ENCODE measurements around the gene KLK2. TPM values are rescaled to one million over a fixed set of nuclear protein-coding genes. Genes with fewer than 3 reads are reported as not detected.

KLK2 gene
- total RNA-seq, 1 experiment from 2014 or later = not detected

GRCh38 chr19:50882188-50882587 lies 8.9 kb downstream of the KLK2 start:
- no peaks in the 10 kb centered on the region for H3K9me3 ChIP-seq (ENCODE audit: control insufficient read depth in 1 of 2, insufficient read depth in 1 of 2, low read depth in 1 of 2, low read length in 2 of 2)
- no peak overlapping the region for H3K4me2 ChIP-seq (ENCODE audit: low read length)
- no peaks in the 10 kb centered on the region for H3K9me2 ChIP-seq (ENCODE audit: insufficient read depth)
- no peak overlapping the region for H2AFZ ChIP-seq (ENCODE audit: low read depth, low read length, poor library complexity, severe bottlenecking)
- ChIA-PET RAD21 (ENCODE audit: low non-redundant PET in 1 of 2, low total read pairs in 2 of 2, uncharacterized antibody in 2 of 2, unreplicated experiment in 2 of 2) (interaction anchor here in 1 of 2 experiments (0.9 kb wide), 1 partner anchor 40 kb away, joined by 4 read pairs; no protein-coding TSS in a partner anchor), POLR2A (interaction anchor here (1.0 kb wide), 1 partner anchor 43 kb away, joined by 3 read pairs; no protein-coding TSS in a partner anchor), CTCF (no interaction called here)
- no peak overlapping the region for H3K4me3 ChIP-seq (replicated peaks in 1 of 2; ENCODE audit: low read depth in 1 of 2, low read length in 2 of 2)
- DNase-seq (ENCODE audit: low read depth, low spot score) = no peak
- peak; percentile 81 for ATAC-seq
- no TSS peak for BruUV-seq (replicated peaks)
- H3K4me1 ChIP-seq (ENCODE audit: control insufficient read depth in 1 of 2, insufficient read depth in 2 of 2, low read length in 2 of 2) = no peaks in the 10 kb centered on the region; a peak in 1 of 4 replicates
- H3K27ac ChIP-seq (ENCODE audit: low read depth, low read length) = no peak overlapping the region
- peaks cover 22% of the 10 kb centered on the region; the same call in 1 of the 2 replicates for H3K27me3 ChIP-seq (ENCODE audit: insufficient read depth, low read length)
- H3K9ac ChIP-seq (ENCODE audit: low read length) = no peak overlapping the region
- H3K79me2 ChIP-seq (ENCODE audit: insufficient read depth, low read length) = no peaks in the 10 kb centered on the region
- no peaks in the 10 kb centered on the region for H4K20me1 ChIP-seq (ENCODE audit: insufficient read depth)
- peak; percentile 19 to 42 (median 39); a peak in 3 of 6 replicates for TF ChIP-seq CTCF (IDR thresholded peaks at IDR 0.05 in 2 of 3, conservative IDR thresholded peaks at IDR 0.05 in 1 of 3; ENCODE audit: borderline replicate concordance in 1 of 3, insufficient read depth in 1 of 3, low read depth in 2 of 3, low read length in 2 of 3)
- no peak for TF ChIP-seq ZBTB33 (IDR thresholded peaks at IDR 0.05; ENCODE audit: extremely low read depth, insufficient replicate concordance, low read length)
- TF ChIP-seq EZH2 (IDR thresholded peaks at IDR 0.05) = no peak
- peak; percentile 29; the same call in 1 of the 2 replicates for TF ChIP-seq RAD21 (IDR thresholded peaks at IDR 0.05; ENCODE audit: low read depth)
- intact Hi-C loops (cut with micrococcal nuclease) = no loop called here
- no peaks in the 10 kb centered on the region for H3K36me3 ChIP-seq (ENCODE audit: control insufficient read depth in 1 of 2, insufficient read depth in 2 of 2, low read length in 2 of 2)

Measured in HCT116 (cell line).